ENCODE data around the gene WBP2. TPM values are rescaled to one million over a fixed set of nuclear protein-coding genes. Genes with fewer than 3 reads are reported as not detected.

Gene WBP2
- total and polyA plus RNA-seq, 10 of the 15 experiments (the other 5 are each of a cell fraction or from before 2014, with no cell fraction given), result 1.5 to 57.3 (median 27.5) TPM

DNA sequence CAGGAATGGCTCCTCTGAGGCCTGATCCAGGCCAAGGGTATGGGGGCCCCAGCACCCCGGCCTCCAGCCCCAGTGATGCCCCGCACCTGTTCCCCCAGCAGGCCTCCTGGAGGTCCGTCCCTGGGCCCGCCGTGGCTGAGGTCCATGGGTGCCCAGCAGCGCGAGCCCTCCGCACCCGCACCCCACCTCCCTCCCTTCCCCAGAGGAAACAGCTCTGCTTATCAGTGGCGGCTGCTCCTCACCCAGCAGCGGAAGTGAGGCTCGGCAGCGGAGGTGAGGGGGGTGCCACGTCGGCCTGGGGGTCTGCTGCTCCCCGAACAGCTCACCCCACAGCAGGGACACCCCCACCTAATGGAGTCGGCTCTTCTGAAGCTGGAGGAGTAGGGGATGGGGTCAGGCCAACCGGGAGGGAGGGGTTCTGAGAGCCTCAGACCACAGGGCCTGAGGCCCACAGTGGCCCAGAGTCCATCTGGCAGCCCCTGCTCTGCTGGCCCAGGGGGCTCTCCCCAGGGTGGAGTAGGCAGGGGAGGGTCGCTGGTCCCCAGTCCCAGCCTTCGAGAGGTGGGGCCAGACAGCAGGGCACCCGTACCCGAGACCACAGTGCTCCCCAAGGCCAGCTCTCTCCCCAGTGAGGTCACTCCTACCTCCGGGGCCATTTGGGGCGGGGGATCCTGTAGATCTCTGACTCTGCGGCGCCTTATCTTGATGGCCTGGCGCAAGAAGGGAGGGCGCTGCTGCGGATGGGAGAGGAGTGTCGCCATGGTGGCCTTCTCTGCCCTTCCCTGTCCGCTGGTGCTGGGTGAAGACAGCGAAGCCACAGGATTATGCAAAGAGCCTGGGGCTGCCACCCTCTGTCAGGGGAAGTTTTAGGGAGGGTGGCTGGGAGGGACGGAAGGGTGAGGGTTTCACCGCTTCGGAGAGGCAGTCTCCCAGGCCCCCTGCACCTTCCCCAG, 11.3 kb downstream of the WBP2 start, which contains the start of gene UNC13D (continued):
- TF ChIP-seq, protein P1, sequence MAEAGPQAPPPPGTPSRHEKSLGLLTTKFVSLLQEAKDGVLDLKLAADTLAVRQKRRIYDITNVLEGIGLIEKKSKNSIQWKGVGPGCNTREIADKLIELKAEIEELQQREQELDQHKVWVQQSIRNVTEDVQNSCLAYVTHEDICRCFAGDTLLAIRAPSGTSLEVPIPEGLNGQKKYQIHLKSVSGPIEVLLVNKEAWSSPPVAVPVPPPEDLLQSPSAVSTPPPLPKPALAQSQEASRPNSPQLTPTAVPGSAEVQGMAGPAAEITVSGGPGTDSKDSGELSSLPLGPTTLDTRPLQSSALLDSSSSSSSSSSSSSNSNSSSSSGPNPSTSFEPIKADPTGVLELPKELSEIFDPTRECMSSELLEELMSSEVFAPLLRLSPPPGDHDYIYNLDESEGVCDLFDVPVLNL (IDR thresholded peaks at IDR 0.05; ENCODE audit: low read depth, low read length), result no peak
- TF ChIP-seq PAX5 (IDR thresholded peaks at IDR 0.05; ENCODE audit: borderline replicate concordance, low read depth, low read length) (no peak), KLF5 (IDR thresholded peaks at IDR 0.05; ENCODE audit: partially characterized antibody) (no peak), POLR2A (IDR thresholded peaks at IDR 0.05; ENCODE audit: low read depth, low read length) (peak; percentile 82), JUND (IDR thresholded peaks at IDR 0.05; ENCODE audit: low read depth, low read length) (no peak), EED (IDR thresholded peaks at IDR 0.05; ENCODE audit: low read depth) (no peak), ZNF24 (IDR thresholded peaks at IDR 0.05) (no peak), ZNF217 (IDR thresholded peaks at IDR 0.05) (no peak), RAD51 (IDR thresholded peaks at IDR 0.05) (no peak), BCLAF1 (IDR thresholded peaks at IDR 0.05) (no peak), ZNF384 (IDR thresholded peaks at IDR 0.05; ENCODE audit: borderline replicate concordance, low read depth, low read length) (no peak), SMARCA5 (IDR thresholded peaks at IDR 0.05) (peak; percentile 90), CBX5 (IDR thresholded peaks at IDR 0.05; ENCODE audit: low read depth) (no peak), CREM (IDR thresholded peaks at IDR 0.05; ENCODE audit: low read depth) (no peak), SPI1 (IDR thresholded peaks at IDR 0.05; ENCODE audit: borderline replicate concordance, insufficient read depth, low read depth, low read length) (peak; percentile 60), RBBP5 (conservative IDR thresholded peaks at IDR 0.05) (no peak), MYB (IDR thresholded peaks at IDR 0.05; ENCODE audit: borderline replicate concordance, low read depth, low read length) (no peak), YY1 (IDR thresholded peaks at IDR 0.05; ENCODE audit: low read depth, low read length) (0 out of 2 replicates have a peak, but pooled peaks have one; percentile 9), ZNF592 (IDR thresholded peaks at IDR 0.05) (no peak), CHD2 (IDR thresholded peaks at IDR 0.05; ENCODE audit: borderline replicate concordance, low read depth, low read length) (no peak), GATAD2B (conservative IDR thresholded peaks at IDR 0.05; ENCODE audit: low read depth) (peak; percentile 80; the same call in 1 of the 2 replicates)
- TF ChIP-seq, protein P2, sequence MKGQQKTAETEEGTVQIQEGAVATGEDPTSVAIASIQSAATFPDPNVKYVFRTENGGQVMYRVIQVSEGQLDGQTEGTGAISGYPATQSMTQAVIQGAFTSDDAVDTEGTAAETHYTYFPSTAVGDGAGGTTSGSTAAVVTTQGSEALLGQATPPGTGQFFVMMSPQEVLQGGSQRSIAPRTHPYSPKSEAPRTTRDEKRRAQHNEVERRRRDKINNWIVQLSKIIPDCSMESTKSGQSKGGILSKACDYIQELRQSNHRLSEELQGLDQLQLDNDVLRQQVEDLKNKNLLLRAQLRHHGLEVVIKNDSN (IDR thresholded peaks at IDR 0.05; ENCODE audit: borderline replicate concordance, extremely low read length, insufficient read depth, low read depth, low read length), result no peak

All from GM12878 (cell line).